ENCODE results near the gene SLC9B2.

GRCh38 chr4:103030791-103031190, 45.8 kb downstream of the SLC9B2 start:
- TF ChIP-seq CTCF (IDR thresholded peaks at IDR 0.05) = no peak
- no peak for TF ChIP-seq POLR2AphosphoS5 (IDR thresholded peaks at IDR 0.05)
- no peak for TF ChIP-seq POLR2A (IDR thresholded peaks at IDR 0.05)
- no peak for TF ChIP-seq EP300 (IDR thresholded peaks at IDR 0.05)

All from suprapubic skin (tissue), 4 donors.